22Rv1 (cell line): Measurements from ENCODE around the gene SPG7.

Experiments
- ZFX ChIP-seq: fragments of 450-650 bp; IDR thresholded peaks from 2 replicates; pipeline ENCODE4 v1.6.1; 2017; ENCODE audit warnings: antibody characterized with exemption, borderline replicate concordance
- TF ChIP-seq, protein P1 (sequence below): fragments of 450-650 bp; IDR thresholded peaks from 2 replicates; pipeline ENCODE4 v1.5.1; 2017; ENCODE audit warnings: mild to moderate bottlenecking

- TF ChIP-seq, protein P1, sequence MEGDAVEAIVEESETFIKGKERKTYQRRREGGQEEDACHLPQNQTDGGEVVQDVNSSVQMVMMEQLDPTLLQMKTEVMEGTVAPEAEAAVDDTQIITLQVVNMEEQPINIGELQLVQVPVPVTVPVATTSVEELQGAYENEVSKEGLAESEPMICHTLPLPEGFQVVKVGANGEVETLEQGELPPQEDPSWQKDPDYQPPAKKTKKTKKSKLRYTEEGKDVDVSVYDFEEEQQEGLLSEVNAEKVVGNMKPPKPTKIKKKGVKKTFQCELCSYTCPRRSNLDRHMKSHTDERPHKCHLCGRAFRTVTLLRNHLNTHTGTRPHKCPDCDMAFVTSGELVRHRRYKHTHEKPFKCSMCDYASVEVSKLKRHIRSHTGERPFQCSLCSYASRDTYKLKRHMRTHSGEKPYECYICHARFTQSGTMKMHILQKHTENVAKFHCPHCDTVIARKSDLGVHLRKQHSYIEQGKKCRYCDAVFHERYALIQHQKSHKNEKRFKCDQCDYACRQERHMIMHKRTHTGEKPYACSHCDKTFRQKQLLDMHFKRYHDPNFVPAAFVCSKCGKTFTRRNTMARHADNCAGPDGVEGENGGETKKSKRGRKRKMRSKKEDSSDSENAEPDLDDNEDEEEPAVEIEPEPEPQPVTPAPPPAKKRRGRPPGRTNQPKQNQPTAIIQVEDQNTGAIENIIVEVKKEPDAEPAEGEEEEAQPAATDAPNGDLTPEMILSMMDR = no peak
- no peak for TF ChIP-seq ZFX
These were observed 2.1 kb upstream of the SPG7 start for GRCh38 chr16:89506113-89506504.
